WTC11 (cell line): Measurements from ENCODE around the gene CCDC85A. TPM values are rescaled to one million over a fixed set of nuclear protein-coding genes. Genes with fewer than 3 reads are reported as not detected.

Source experiments
- ATAC-seq: fragments of 200-7000 bp; cut with Tn5 transposase; 2 replicates; pipeline ENCODE4 v1.10.0; 2021; ENCODE audit warnings: mild to moderate bottlenecking, moderate library complexity
- CTCF ChIA-PET: fragments of 300-600 bp; sonication (Branson Sonifier 250); formaldehyde crosslinking; loops from one replicate; lab custom pipeline; 2021; ENCODE audit warnings: antibody characterized with exemption; lab: Charles Lee
- POLR2A ChIA-PET: fragments of 350-600 bp; sonication (Branson Sonifier 250); formaldehyde crosslinking; loops from one replicate; lab custom pipeline; 2021; ENCODE audit warnings: antibody characterized with exemption; lab: Charles Lee
- DNase-seq: peaks from one replicate; pipeline ENCODE4 v3.0.0; 2021; ENCODE audit warnings: low spot score
- H3K27ac Mint-ChIP-seq: 2 replicates; pipeline ENCODE4 v1.8.0; 2021; ENCODE audit warnings: mixed read lengths
- H3K27me3 Mint-ChIP-seq: 2 replicates; pipeline ENCODE4 v1.8.0; 2021; ENCODE audit warnings: low read depth, mild to moderate bottlenecking, moderate library complexity, mixed read lengths
- H3K36me3 Mint-ChIP-seq: 2 replicates; pipeline ENCODE4 v1.8.0; 2021; ENCODE audit warnings: mixed read lengths
- H3K4me1 Mint-ChIP-seq: 2 replicates; pipeline ENCODE4 v1.8.0; 2022; ENCODE audit warnings: mixed read lengths
- H3K4me3 Mint-ChIP-seq: 2 replicates; pipeline ENCODE4 v1.8.0; 2021; ENCODE audit warnings: mild to moderate bottlenecking, moderate library complexity, mixed read lengths
- H3K9me3 Mint-ChIP-seq: 2 replicates; pipeline ENCODE4 v1.8.0; 2021; ENCODE audit warnings: mixed read lengths
- CREM ChIP-seq: sonication (generic); formaldehyde crosslinking; IDR thresholded peaks from 2 replicates; pipeline ENCODE4 v1.8.1; 2022; ENCODE audit warnings: mild to moderate bottlenecking, missing genetic modification reagents, moderate library complexity
- CTCF ChIP-seq: fragments of 200-600 bp; IDR thresholded peaks from 2 replicates; pipeline ENCODE4 v1.8.0; 2022; ENCODE audit warnings: antibody characterized with exemption
- FOXJ3 ChIP-seq: sonication (generic); formaldehyde crosslinking; IDR thresholded peaks from 2 replicates; pipeline ENCODE4 v1.9.0; 2021; ENCODE audit warnings: missing genetic modification reagents, mild to moderate bottlenecking, borderline replicate concordance
- HMGXB4 ChIP-seq: sonication (generic); formaldehyde crosslinking; IDR thresholded peaks from 2 replicates; pipeline ENCODE4 v1.8.1; 2023; ENCODE audit warnings: mild to moderate bottlenecking, moderate library complexity, missing genetic modification reagents
- NR1H2 ChIP-seq: sonication (generic); formaldehyde crosslinking; IDR thresholded peaks from 2 replicates; pipeline ENCODE4 v1.9.0; 2021; ENCODE audit warnings: mild to moderate bottlenecking, moderate library complexity, missing genetic modification reagents
- PRDM15 ChIP-seq: sonication (generic); formaldehyde crosslinking; IDR thresholded peaks from 2 replicates; pipeline ENCODE4 v1.8.0; 2022; ENCODE audit warnings: missing genetic modification reagents
- RORB ChIP-seq: fragments of 250-450 bp; sonication (Bioruptor Pico); IDR thresholded peaks from 2 replicates; pipeline ENCODE4 v1.9.0; 2021; ENCODE audit warnings: mild to moderate bottlenecking
- SMAD4 ChIP-seq: sonication (generic); formaldehyde crosslinking; IDR thresholded peaks from 2 replicates; pipeline ENCODE4 v1.8.0; 2022; ENCODE audit warnings: mild to moderate bottlenecking, missing genetic modification reagents
- ZNF416 ChIP-seq: fragments of 250-450 bp; sonication (Bioruptor Pico); IDR thresholded peaks from 2 replicates; pipeline ENCODE4 v1.9.0; 2021; ENCODE audit warnings: mild to moderate bottlenecking, inconsistent platforms
- total RNA-seq: library from RNA; stranded (reverse); gene quantifications from 3 replicates; pipeline ENCODE4 v1.2.3, GENCODE V29; 2021

Gene CCDC85A
- total RNA-seq, 1 experiment from 2014 or later, result 0.22 TPM

GRCh38 chr2:56416500-56417176, 232.8 kb downstream of the CCDC85A start:
- H3K36me3 Mint-ChIP-seq, result peaks cover 13% of the 10 kb centered on the region
- no peak for DNase-seq
- H3K4me1 Mint-ChIP-seq, result no peaks in the 10 kb centered on the region
- POLR2A ChIA-PET, result no interaction called here
- H3K27me3 Mint-ChIP-seq, result no peaks in the 10 kb centered on the region; the same call in 1 of the 2 replicates
- CTCF ChIA-PET, result no interaction called here
- no peak for TF ChIP-seq FOXJ3 (CRISPR knock-in tag)
- no peak for TF ChIP-seq ZNF416 (CRISPR knock-in tag)
- TF ChIP-seq RORB, result no peak
- TF ChIP-seq CTCF, result no peak
- no peak for TF ChIP-seq HMGXB4 (CRISPR knock-in tag)
- TF ChIP-seq NR1H2 (CRISPR knock-in tag), result no peak
- no peak for TF ChIP-seq SMAD4
- TF ChIP-seq CREM (CRISPR knock-in tag), result no peak
- no peak for TF ChIP-seq PRDM15 (CRISPR knock-in tag)
- H3K9me3 Mint-ChIP-seq, result peaks cover 23% of the 10 kb centered on the region
- no peak for ATAC-seq
- no peak overlapping the region for H3K4me3 Mint-ChIP-seq
- no peak overlapping the region for H3K27ac Mint-ChIP-seq
